BLaER1 (cell line): ENCODE data around the gene CES1.
"Not testable (repeated sequence)": the region's sequence is repeated elsewhere in the genome, so short reads cannot be mapped to it uniquely, and the experiment has no call there.

Experiments
- H3K27ac ChIP-seq: shearing (Covaris generic); formaldehyde crosslinking; 2 replicates; pipeline ENCODE4 v1.8.1; 2022
- H3K27me3 ChIP-seq: shearing (Covaris generic); formaldehyde crosslinking; 2 replicates; pipeline ENCODE4 v1.8.1; 2022
- H3K36me3 ChIP-seq: shearing (Covaris generic); formaldehyde crosslinking; 2 replicates; pipeline ENCODE4 v1.8.1; 2022
- H3K4me1 ChIP-seq: shearing (Covaris generic); formaldehyde crosslinking; 2 replicates; pipeline ENCODE4 v1.8.1; 2022
- H3K4me2 ChIP-seq: shearing (Covaris generic); formaldehyde crosslinking; 2 replicates; pipeline ENCODE4 v1.8.1; 2022
- H3K4me3 ChIP-seq: shearing (Covaris generic); formaldehyde crosslinking; 2 replicates; pipeline ENCODE4 v1.8.1; 2022
- H3K9ac ChIP-seq: shearing (Covaris generic); formaldehyde crosslinking; 2 replicates; pipeline ENCODE4 v1.8.1; 2022
- H3K9me3 ChIP-seq: shearing (Covaris generic); formaldehyde crosslinking; 2 replicates; pipeline ENCODE4 v1.8.1; 2022
- H4K20me1 ChIP-seq: shearing (Covaris generic); formaldehyde crosslinking; 2 replicates; pipeline ENCODE4 v1.8.1; 2022
- Cebpa-rat ChIP-seq: shearing (Covaris generic); IDR thresholded peaks from 2 replicates; pipeline ENCODE4 v1.8.1; 2022

CES1 gene

GRCh38 chr16:55760310-55761001 lies 72.4 kb downstream of the CES1 start:
- TF ChIP-seq Cebpa-rat = no peak
- H3K27ac ChIP-seq = no peak overlapping the region
- H3K4me2 ChIP-seq = no peak overlapping the region
- H3K9me3 ChIP-seq = no peaks in the 10 kb centered on the region
- H3K9ac ChIP-seq = no peak overlapping the region
- no peaks in the 10 kb centered on the region for H3K36me3 ChIP-seq
- H3K4me1 ChIP-seq = peaks cover 16% of the 10 kb centered on the region
- no peaks in the 10 kb centered on the region for H4K20me1 ChIP-seq
- no peaks in the 10 kb centered on the region for H3K27me3 ChIP-seq
- no peak overlapping the region for H3K4me3 ChIP-seq

GRCh38 chr16:55759965-55760309 lies 73.0 kb downstream of the CES1 start:
- H3K4me2 ChIP-seq, H4K20me1 ChIP-seq: not testable (repeated sequence)

GRCh38 chr16:55757595-55758527 lies 75.0 kb downstream of the CES1 start:
- not testable (repeated sequence) for H3K36me3 ChIP-seq, H3K4me3 ChIP-seq, H4K20me1 ChIP-seq, H3K27me3 ChIP-seq, H3K9ac ChIP-seq, H3K27ac ChIP-seq
- peaks cover 30% of the 10 kb centered on the region for H3K4me1 ChIP-seq
- H3K9me3 ChIP-seq = peaks cover 16% of the 10 kb centered on the region
- H3K4me2 ChIP-seq = peak overlapping the region; percentile 67

More at GRCh38 chr16:55759965-55760309, 73.0 kb downstream of the CES1 start:
- peaks cover 16% of the 10 kb centered on the region for H3K4me1 ChIP-seq
- not testable (repeated sequence) for H3K27me3 ChIP-seq, H3K4me3 ChIP-seq, H3K9me3 ChIP-seq, H3K36me3 ChIP-seq, H3K9ac ChIP-seq, H3K27ac ChIP-seq

GRCh38 chr16:55756963-55757362 lies 75.9 kb downstream of the CES1 start:
- peaks cover 24% of the 10 kb centered on the region for H3K9me3 ChIP-seq
- TF ChIP-seq Cebpa-rat = no peak
- no peak overlapping the region for H3K9ac ChIP-seq
- no peaks in the 10 kb centered on the region for H3K36me3 ChIP-seq
- peak overlapping the region; percentile 67 for H3K4me2 ChIP-seq
- H4K20me1 ChIP-seq = no peaks in the 10 kb centered on the region
- no peak overlapping the region for H3K4me3 ChIP-seq
- H3K27ac ChIP-seq = no peak overlapping the region
- no peaks in the 10 kb centered on the region for H3K27me3 ChIP-seq
- H3K4me1 ChIP-seq = peaks cover 30% of the 10 kb centered on the region

- no peak overlapping the region for H3K9ac ChIP-seq
- H3K27ac ChIP-seq = peak overlapping the region; percentile 67; the same call in 1 of the 2 replicates
- H3K36me3 ChIP-seq = no peaks in the 10 kb centered on the region
- H3K27me3 ChIP-seq = no peaks in the 10 kb centered on the region
- H3K4me3 ChIP-seq = 0 out of 2 replicates have a peak overlapping the region, but pooled peaks have one; percentile 42
- peaks cover 24% of the 10 kb centered on the region for H3K9me3 ChIP-seq
- no peak for TF ChIP-seq Cebpa-rat
- H3K4me2 ChIP-seq = peak overlapping the region; percentile 34; the same call in 1 of the 2 replicates
- peaks cover 30% of the 10 kb centered on the region for H3K4me1 ChIP-seq
- no peaks in the 10 kb centered on the region for H4K20me1 ChIP-seq
Observed at GRCh38 chr16:55754056-55754455, 78.8 kb downstream of the CES1 start.

- H3K36me3 ChIP-seq, H4K20me1 ChIP-seq, H3K27me3 ChIP-seq, H3K9ac ChIP-seq: not testable (repeated sequence)
- H3K27ac ChIP-seq = peak overlapping the region; percentile 67; the same call in 1 of the 2 replicates
- H3K4me2 ChIP-seq = peak overlapping the region; percentile 34
- peaks cover 24% of the 10 kb centered on the region for H3K9me3 ChIP-seq
- H3K4me1 ChIP-seq = peaks cover 30% of the 10 kb centered on the region
- H3K4me3 ChIP-seq = peak overlapping the region; percentile 42; the same call in 1 of the 2 replicates
Observed at GRCh38 chr16:55753145-55753631, 79.7 kb downstream of the CES1 start.
